ENCODE results near the gene OR2AG1. TPM values are rescaled to one million over a fixed set of nuclear protein-coding genes. Genes with fewer than 3 reads are reported as not detected.

OR2AG1 gene
- total RNA-seq = not detected

DNA sequence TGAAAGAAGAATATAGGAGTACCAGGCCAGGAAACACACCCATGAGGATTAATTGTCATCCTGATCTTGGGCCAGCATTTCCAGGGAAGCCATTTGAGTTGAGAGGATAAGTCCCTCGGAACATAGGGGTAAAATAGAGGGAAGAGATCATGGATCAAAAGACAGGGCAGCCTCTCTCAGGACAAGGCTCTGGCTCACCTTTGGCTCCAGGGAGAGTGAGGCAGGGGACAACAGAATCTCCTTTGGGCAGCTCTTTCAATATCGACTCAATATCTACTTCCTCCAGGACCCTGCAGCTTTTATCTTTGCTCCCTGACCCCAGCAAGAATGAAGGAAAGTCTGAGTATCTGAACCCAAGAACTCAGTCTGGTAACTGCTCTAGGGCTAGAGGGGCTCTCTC, at the start of gene OR2AG1:
Gene OR2AG1 (plus strand): TSS at position 301 of the 400 bp plus-strand sequence. CDS start 2,018 bp downstream, outside the sequence.
- no peaks in the 10 kb centered on the region for H3K9me3 ChIP-seq
- H3K4me1 ChIP-seq = no peaks in the 10 kb centered on the region
- no peaks in the 10 kb centered on the region for H3K27me3 ChIP-seq
- DNase-seq (ENCODE audit: low spot score in 2 of 2) = no peak
- TF ChIP-seq POLR2A (IDR thresholded peaks at IDR 0.05) (no peak), EP300 (IDR thresholded peaks at IDR 0.05) (no peak), CTCF (IDR thresholded peaks at IDR 0.05) (no peak)
- 83 to 89% methylated on average over 2 of the region's 2 CpGs for WGBS, 2 donors
- no peak within 1 kb of the TSS for H3K4me3 ChIP-seq
- H3K36me3 ChIP-seq = no peaks in the 10 kb centered on the region
- H3K27ac ChIP-seq = no peak within 1 kb of the TSS

GRCh38 chr11:6733326-6734275, 49.2 kb upstream of the OR2AG1 start:
- H3K4me3 ChIP-seq = no peak overlapping the region
- no peak for DNase-seq (ENCODE audit: low spot score in 2 of 2)
- 70 to 73% methylated on average over 3 of the region's 3 CpGs for WGBS, 2 donors
- peaks cover 0 to 6% (median 0%) of the 10 kb centered on the region in 4 donors for H3K9me3 ChIP-seq
- H3K4me1 ChIP-seq = no peaks in the 10 kb centered on the region
- no peaks in the 10 kb centered on the region for H3K27me3 ChIP-seq
- H3K36me3 ChIP-seq = no peaks in the 10 kb centered on the region
- H3K27ac ChIP-seq = no peak overlapping the region
- TF ChIP-seq POLR2A (IDR thresholded peaks at IDR 0.05) = no peak
- no peak for TF ChIP-seq EP300 (IDR thresholded peaks at IDR 0.05)
- no peak for TF ChIP-seq CTCF (IDR thresholded peaks at IDR 0.05)

DNA sequence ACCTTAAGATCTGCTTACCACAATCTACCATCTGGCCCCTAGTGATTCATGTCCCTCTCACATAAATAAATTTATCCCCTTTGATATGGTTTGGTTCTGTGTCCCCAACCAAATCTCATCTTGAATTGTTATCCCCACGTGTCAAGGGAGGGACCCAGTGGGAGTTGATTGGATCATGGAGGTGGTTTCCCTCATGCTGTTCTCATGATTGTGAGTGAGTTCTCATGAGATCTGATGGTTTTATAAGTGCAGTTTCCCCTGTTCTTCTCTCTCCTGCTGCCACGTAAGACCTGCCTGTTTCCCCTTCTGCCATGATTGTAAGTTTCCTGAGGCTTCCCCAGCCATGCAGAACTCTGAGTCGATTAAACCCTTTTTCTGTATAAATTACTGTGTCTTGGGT, 48.2 kb upstream of the OR2AG1 start:
- no peaks in the 10 kb centered on the region for H3K27me3 ChIP-seq
- H3K27ac ChIP-seq = no peak overlapping the region
- no peak for DNase-seq (ENCODE audit: low spot score in 2 of 2)
- no peak overlapping the region for H3K4me3 ChIP-seq
- H3K36me3 ChIP-seq = no peaks in the 10 kb centered on the region
- TF ChIP-seq EP300 (IDR thresholded peaks at IDR 0.05) (no peak), POLR2A (IDR thresholded peaks at IDR 0.05) (no peak), CTCF (IDR thresholded peaks at IDR 0.05) (no peak)
- WGBS, 2 donors = 89 to 93% methylated on average over 3 of the region's 3 CpGs
- H3K4me1 ChIP-seq = peaks cover 0 to 2% (median 0%) of the 10 kb centered on the region in 4 donors
- peaks cover 0 to 6% (median 0%) of the 10 kb centered on the region in 4 donors for H3K9me3 ChIP-seq

GRCh38 chr11:6735306-6735705, 47.5 kb upstream of the OR2AG1 start:
- Histone ChIP-seq H3K9me3 (peaks cover 0 to 6% (median 0%) of the 10 kb centered on the region in 4 donors), H3K4me1 (peaks cover 0 to 5% (median 0%) of the 10 kb centered on the region in 4 donors), H3K27ac (no peak overlapping the region), H3K4me3 (no peak overlapping the region), H3K36me3 (no peaks in the 10 kb centered on the region), H3K27me3 (no peaks in the 10 kb centered on the region)
- TF ChIP-seq POLR2A (IDR thresholded peaks at IDR 0.05) = no peak
- no peak for TF ChIP-seq CTCF (IDR thresholded peaks at IDR 0.05)
- no peak for TF ChIP-seq EP300 (IDR thresholded peaks at IDR 0.05)
- DNase-seq (ENCODE audit: low spot score in 2 of 2) = no peak
- WGBS, 2 donors = 29 to 33% methylated on average over 3 of the region's 3 CpGs

- Histone ChIP-seq H3K27me3 (no peaks in the 10 kb centered on the region), H3K9me3 (peaks cover 0 to 6% (median 0%) of the 10 kb centered on the region in 4 donors), H3K4me1 (peaks cover 0 to 5% (median 0%) of the 10 kb centered on the region in 4 donors), H3K4me3 (no peak overlapping the region), H3K27ac (no peak overlapping the region), H3K36me3 (no peaks in the 10 kb centered on the region)
- no peak for DNase-seq (ENCODE audit: low spot score in 2 of 2)
- TF ChIP-seq CTCF (IDR thresholded peaks at IDR 0.05) (no peak), POLR2A (IDR thresholded peaks at IDR 0.05) (no peak), EP300 (IDR thresholded peaks at IDR 0.05) (no peak)
- WGBS, 2 donors = 65 to 68% methylated on average over 3 of the region's 3 CpGs
Measured at GRCh38 chr11:6736495-6737121, 46.2 kb upstream of the OR2AG1 start.

Data from tibial nerve (tissue), 4 donors.